Lower lobe of right lung (tissue), 2 donors: ENCODE results near the gene PHACTR1. TPM values are rescaled to one million over a fixed set of nuclear protein-coding genes. Genes with fewer than 3 reads are reported as not detected.

ENCODE experiments used
- ATAC-seq, 2 donors: fragments of 200-7000 bp; cut with Tn5 transposase; one replicate each; pipeline ENCODE4 v1.9.1; 2020 to 2022; ENCODE audit warnings: mild to moderate bottlenecking in 2 of 2, moderate library complexity in 2 of 2
- DNase-seq: peaks from one replicate; pipeline ENCODE4 v3.0.0-alpha.2; 2020
- H3K27ac ChIP-seq: fragments of 200-600 bp; one replicate; pipeline ENCODE4 v1.8.0; 2022
- H3K27me3 ChIP-seq: fragments of 200-600 bp; one replicate; pipeline ENCODE4 v1.8.0; 2022; ENCODE audit warnings: low read depth
- H3K36me3 ChIP-seq: fragments of 200-600 bp; one replicate; pipeline ENCODE4 v1.8.0; 2022; ENCODE audit warnings: mild to moderate bottlenecking
- H3K4me1 ChIP-seq: fragments of 200-600 bp; one replicate; pipeline ENCODE4 v1.8.0; 2022
- H3K4me3 ChIP-seq: fragments of 200-600 bp; one replicate; pipeline ENCODE4 v1.8.0; 2022; ENCODE audit warnings: mild to moderate bottlenecking
- H3K9me3 ChIP-seq: fragments of 200-600 bp; one replicate; pipeline ENCODE4 v1.8.0; 2022
- intact Hi-C: fragments of 100-400 bp; cut with DNase I; formaldehyde crosslinking; loops from one replicate; pipeline ENCODE4 v1.11.0; 2022
- total RNA-seq: library from RNA; stranded (reverse); fragmentation: NEBNext Ultra II Directional; extraction: Animal tissue kit (Norgen Biotek cat#: 25700); gene quantifications from one replicate; pipeline ENCODE4 v1.2.1, GENCODE V29; 2021
- TF ChIP-seq, protein P1 (sequence below): fragments of 200-600 bp; IDR thresholded peaks from one replicate; pipeline ENCODE4 v1.8.0; 2022; ENCODE audit warnings: antibody characterized with exemption, mild to moderate bottlenecking
- donor health status: DM: no; HTN: yes; CAD: no; lungs with severe emphysema.

Gene PHACTR1
- total RNA-seq, 1 donor from 2014 or later, result 91.0 TPM

DNA sequence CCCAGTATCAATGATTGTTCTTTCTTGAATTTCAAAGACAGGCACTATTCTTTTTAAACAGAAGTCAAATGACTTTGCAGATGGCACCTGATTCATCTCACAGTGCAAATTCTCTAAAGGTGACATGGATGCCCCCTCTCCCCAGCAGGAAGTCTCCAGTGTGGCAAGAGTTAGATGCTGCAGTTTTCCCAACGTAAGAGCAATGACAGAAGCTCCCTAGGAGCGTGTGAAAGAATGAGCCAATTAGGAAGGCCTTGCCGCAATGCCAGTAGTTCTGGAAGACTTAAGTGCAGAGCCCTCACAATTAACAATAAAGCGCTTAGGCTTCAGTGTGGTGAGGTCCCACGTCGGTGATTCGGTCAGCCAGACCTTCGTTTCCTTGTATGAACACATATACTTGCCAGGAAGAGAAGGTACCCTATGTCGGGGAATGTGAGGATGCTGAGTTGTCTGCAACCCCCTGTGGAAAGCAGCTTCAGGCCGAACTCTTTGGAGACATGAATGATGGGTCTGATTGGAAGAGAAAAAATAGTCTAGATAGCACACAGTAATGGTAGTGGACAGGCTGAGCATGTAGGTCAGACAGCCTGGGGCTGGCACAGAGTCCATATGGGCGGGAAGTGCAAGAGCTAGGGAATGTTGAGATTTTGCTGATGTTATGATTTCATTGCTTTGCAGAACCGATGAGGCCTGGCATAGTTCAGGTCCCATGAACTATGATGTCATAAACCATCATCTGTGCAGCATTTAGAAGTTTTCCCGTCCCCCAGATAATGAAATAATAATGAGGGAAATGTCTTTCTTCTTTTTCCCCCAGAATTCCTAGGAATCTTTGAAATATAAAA, 132.6 kb downstream of the PHACTR1 start:
- Histone ChIP-seq H3K27ac (no peak overlapping the region), H3K4me3 (no peak overlapping the region), H3K36me3 (no peaks in the 10 kb centered on the region), H3K27me3 (no peaks in the 10 kb centered on the region), H3K9me3 (no peaks in the 10 kb centered on the region), H3K4me1 (no peaks in the 10 kb centered on the region)
- no peak for DNase-seq
- TF ChIP-seq, protein P1, sequence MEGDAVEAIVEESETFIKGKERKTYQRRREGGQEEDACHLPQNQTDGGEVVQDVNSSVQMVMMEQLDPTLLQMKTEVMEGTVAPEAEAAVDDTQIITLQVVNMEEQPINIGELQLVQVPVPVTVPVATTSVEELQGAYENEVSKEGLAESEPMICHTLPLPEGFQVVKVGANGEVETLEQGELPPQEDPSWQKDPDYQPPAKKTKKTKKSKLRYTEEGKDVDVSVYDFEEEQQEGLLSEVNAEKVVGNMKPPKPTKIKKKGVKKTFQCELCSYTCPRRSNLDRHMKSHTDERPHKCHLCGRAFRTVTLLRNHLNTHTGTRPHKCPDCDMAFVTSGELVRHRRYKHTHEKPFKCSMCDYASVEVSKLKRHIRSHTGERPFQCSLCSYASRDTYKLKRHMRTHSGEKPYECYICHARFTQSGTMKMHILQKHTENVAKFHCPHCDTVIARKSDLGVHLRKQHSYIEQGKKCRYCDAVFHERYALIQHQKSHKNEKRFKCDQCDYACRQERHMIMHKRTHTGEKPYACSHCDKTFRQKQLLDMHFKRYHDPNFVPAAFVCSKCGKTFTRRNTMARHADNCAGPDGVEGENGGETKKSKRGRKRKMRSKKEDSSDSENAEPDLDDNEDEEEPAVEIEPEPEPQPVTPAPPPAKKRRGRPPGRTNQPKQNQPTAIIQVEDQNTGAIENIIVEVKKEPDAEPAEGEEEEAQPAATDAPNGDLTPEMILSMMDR, result no peak
- no peak for ATAC-seq
- intact Hi-C loops, result no loop called here

DNA sequence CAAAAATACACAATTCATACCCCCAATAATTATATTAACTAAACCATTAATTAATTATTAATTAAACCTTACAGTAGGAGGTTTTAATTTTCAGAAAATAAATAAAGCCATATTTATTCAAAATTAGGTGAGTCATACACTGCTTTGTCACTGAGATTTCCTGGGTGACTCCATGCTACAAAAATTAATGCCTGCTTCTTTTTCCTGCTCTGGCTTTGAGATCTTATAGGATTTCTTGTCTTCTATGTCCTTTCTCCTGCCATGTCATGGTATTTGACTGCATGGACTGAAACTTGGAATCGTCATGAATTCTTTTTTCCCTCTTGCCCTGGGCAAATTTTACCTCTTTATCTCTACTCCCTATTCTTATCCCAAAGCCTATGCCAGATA, 133.2 kb downstream of the PHACTR1 start:
- TF ChIP-seq, protein P1, result no peak
- Histone ChIP-seq H3K9me3 (no peaks in the 10 kb centered on the region), H3K27ac (no peak overlapping the region), H3K4me3 (no peak overlapping the region), H3K4me1 (no peaks in the 10 kb centered on the region), H3K27me3 (no peaks in the 10 kb centered on the region), H3K36me3 (no peaks in the 10 kb centered on the region)
- DNase-seq (no peak), ATAC-seq (no peak)
- intact Hi-C loops, result no loop called here

DNA sequence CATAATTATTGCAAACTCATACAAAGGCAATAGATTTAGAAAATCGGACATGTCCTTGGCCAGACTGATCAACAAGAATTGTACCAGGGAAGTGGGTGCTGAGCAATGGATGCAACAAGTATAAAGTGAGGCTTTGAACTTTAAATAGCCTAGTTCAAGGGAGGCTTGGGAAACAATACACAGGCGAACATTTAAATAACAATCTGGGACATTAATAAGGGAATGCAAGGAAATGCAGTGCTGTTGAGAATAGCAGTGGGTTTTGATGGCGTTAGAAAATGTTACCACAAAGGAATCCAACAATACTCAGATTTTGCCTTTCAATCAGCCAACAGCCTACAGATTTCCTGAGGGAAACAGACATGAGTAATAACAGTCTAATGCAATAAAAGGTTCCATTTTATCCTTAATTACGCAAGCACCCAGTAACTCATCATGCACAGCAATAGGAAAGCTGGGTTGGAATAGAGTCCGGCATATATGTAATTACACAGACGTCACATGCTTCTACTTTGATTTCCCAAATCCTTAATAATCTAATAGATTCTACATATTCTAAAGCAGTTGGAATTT, 134.6 kb downstream of the PHACTR1 start:
- TF ChIP-seq, protein P1, result no peak
- ATAC-seq, result no peak
- no peak for DNase-seq
- H3K27ac ChIP-seq, result no peak overlapping the region
- H3K4me3 ChIP-seq, result no peak overlapping the region
- no peaks in the 10 kb centered on the region for H3K27me3 ChIP-seq
- no peaks in the 10 kb centered on the region for H3K36me3 ChIP-seq
- no peaks in the 10 kb centered on the region for H3K9me3 ChIP-seq
- intact Hi-C loops, result no loop called here
- no peaks in the 10 kb centered on the region for H3K4me1 ChIP-seq

DNA sequence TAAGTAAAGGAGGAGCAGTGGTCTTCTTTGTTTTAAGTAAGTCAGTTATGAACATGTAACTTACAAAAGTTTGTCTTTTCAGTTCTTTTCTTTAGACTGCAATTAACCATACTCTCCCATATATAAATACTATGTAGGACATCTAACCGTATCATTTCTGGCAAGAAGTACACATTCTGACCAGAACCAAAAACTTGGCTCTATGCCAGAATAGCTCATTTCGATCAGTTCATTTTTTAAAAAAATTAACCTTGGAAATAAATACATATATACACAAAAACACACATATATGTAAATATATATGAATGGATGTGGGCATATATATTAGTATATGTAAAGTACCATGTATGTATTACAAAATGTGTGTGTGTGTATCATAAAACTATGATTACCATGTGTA, 145.0 kb downstream of the PHACTR1 start:
- H3K27me3 ChIP-seq, result no peaks in the 10 kb centered on the region
- no peak overlapping the region for H3K27ac ChIP-seq
- no peaks in the 10 kb centered on the region for H3K4me1 ChIP-seq
- H3K9me3 ChIP-seq, result no peaks in the 10 kb centered on the region
- intact Hi-C loops, result no loop called here
- no peak for ATAC-seq
- H3K4me3 ChIP-seq, result no peak overlapping the region
- TF ChIP-seq, protein P1, result no peak
- no peak for DNase-seq
- H3K36me3 ChIP-seq, result no peaks in the 10 kb centered on the region

DNA sequence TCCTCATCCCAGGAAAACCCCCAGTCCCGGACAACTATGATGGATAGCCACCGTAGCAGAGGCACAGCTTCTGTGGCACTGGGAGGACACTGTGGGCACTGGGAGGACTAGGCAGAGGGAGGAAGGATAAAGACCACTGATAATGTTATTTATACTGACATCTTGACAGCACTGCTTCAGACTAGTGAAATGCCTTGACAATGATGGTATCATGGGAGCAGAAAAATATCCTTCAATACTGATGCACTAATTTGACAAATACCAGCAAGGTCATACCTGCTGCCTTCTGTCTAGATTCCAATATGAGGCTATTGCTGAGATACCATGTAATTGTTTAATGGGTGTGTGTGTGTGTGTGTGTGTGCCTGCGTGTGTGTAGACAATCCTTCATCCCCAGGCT, 148.6 kb downstream of the PHACTR1 start:
- H3K36me3 ChIP-seq, result no peaks in the 10 kb centered on the region
- ATAC-seq (no peak), DNase-seq (no peak)
- no peaks in the 10 kb centered on the region for H3K4me1 ChIP-seq
- no peak overlapping the region for H3K27ac ChIP-seq
- intact Hi-C loops, result no loop called here
- no peaks in the 10 kb centered on the region for H3K27me3 ChIP-seq
- H3K4me3 ChIP-seq, result no peak overlapping the region
- TF ChIP-seq, protein P1, result no peak
- no peaks in the 10 kb centered on the region for H3K9me3 ChIP-seq
